ENCODE results near the gene PPP2R5C. TPM values are rescaled to one million over a fixed set of nuclear protein-coding genes. Genes with fewer than 3 reads are reported as not detected.

PPP2R5C gene
- total RNA-seq, 1 experiment from 2014 or later: 81.1 TPM

GRCh38 chr14:101950100-101950499 lies 188.6 kb downstream of the PPP2R5C start:
- DNase-seq (ENCODE audit: low read depth): no peak

- no peak for DNase-seq (ENCODE audit: low read depth)
Measured at GRCh38 chr14:101950516-101951215, 189.2 kb downstream of the PPP2R5C start.

- no peak for DNase-seq (ENCODE audit: low read depth)
Measured at GRCh38 chr14:101953151-101953550, 191.6 kb downstream of the PPP2R5C start.

GRCh38 chr14:101954501-101954900 lies 193.0 kb downstream of the PPP2R5C start:
- no peak for DNase-seq (ENCODE audit: low read depth)

GRCh38 chr14:101955695-101956161 lies 194.2 kb downstream of the PPP2R5C start:
- no peak for DNase-seq (ENCODE audit: low read depth)

GRCh38 chr14:101956179-101956885 lies 194.8 kb downstream of the PPP2R5C start:
- no peak for DNase-seq (ENCODE audit: low read depth)

GRCh38 chr14:101957406-101958234 lies 196.1 kb downstream of the PPP2R5C start:
- DNase-seq (ENCODE audit: low read depth): no peak

- no peak for DNase-seq (ENCODE audit: low read depth)
Measured at GRCh38 chr14:101958418-101959180, 197.1 kb downstream of the PPP2R5C start.

- DNase-seq (ENCODE audit: low read depth): no peak
Measured at GRCh38 chr14:101959277-101959676, 197.8 kb downstream of the PPP2R5C start.

GRCh38 chr14:101960225-101960624 lies 198.7 kb downstream of the PPP2R5C start:
- no peak for DNase-seq (ENCODE audit: low read depth)

GRCh38 chr14:101961011-101961721 lies 199.7 kb downstream of the PPP2R5C start:
- peak; percentile 67 for DNase-seq (ENCODE audit: low read depth)

GRCh38 chr14:101961746-101962502 lies 200.4 kb downstream of the PPP2R5C start:
- no peak for DNase-seq (ENCODE audit: low read depth)

GRCh38 chr14:101962503-101962874 lies 201.0 kb downstream of the PPP2R5C start:
- DNase-seq (ENCODE audit: low read depth): peak; percentile 87

GRCh38 chr14:101963052-101963451 lies 201.5 kb downstream of the PPP2R5C start:
- DNase-seq (ENCODE audit: low read depth): no peak

GRCh38 chr14:101963656-101964296 lies 202.3 kb downstream of the PPP2R5C start:
- no peak for DNase-seq (ENCODE audit: low read depth)

- peak; percentile 79 for DNase-seq (ENCODE audit: low read depth)
Measured at GRCh38 chr14:101964297-101965180, 203.0 kb downstream of the PPP2R5C start, which contains the start of gene DYNC1H1. DYNC1H1 (plus strand) TSS chr14:101964573; CDS start chr14:101964692, 119 bp downstream.

- DNase-seq (ENCODE audit: low read depth): peak; percentile 66
Measured at GRCh38 chr14:101965181-101965544, 203.7 kb downstream of the PPP2R5C start.
